ENCODE measurements around the gene TMEM45A. TPM values are rescaled to one million over a fixed set of nuclear protein-coding genes. Genes with fewer than 3 reads are reported as not detected.
"Not testable (repeated sequence)": the region's sequence is repeated elsewhere in the genome, so short reads cannot be mapped to it uniquely, and the experiment has no call there.

TMEM45A gene
- total and polyA plus RNA-seq, 4 donors = 16.7 to 31.3 (median 21.5) TPM

DNA sequence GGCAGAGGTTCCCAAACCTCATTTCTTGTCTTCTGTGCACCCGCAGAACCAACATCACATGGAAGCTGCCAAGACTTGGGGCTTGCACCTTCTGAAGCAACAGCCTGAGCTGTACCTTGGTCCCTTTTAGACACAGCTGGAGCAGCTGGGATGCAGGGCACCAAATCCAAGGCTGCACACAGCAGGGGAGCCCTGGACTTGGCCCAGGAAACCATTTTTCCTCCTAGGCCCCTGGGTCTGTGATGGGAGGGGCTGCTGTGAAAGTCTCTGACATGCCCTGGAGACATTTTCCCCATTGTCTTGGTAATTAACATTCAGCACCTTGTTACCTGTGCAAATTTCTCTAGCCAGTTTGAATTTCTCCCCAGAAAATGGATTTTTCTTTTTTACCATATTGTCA lies 33.6 kb upstream of the TMEM45A start:
- Histone ChIP-seq H3K36me3 (ENCODE audit: control insufficient read depth, insufficient read depth, low read length) (peaks cover 5% of the 10 kb centered on the region), H3K9me3 (ENCODE audit: control insufficient read depth, insufficient read depth, low read length) (no peaks in the 10 kb centered on the region), H3K27ac (ENCODE audit: low read depth, low read length) (no peak overlapping the region), H3K27me3 (ENCODE audit: control insufficient read depth, insufficient read depth, low read length) (no peaks in the 10 kb centered on the region), H3K4me3 (ENCODE audit: low read depth, low read length) (no peak overlapping the region), H3K4me1 (ENCODE audit: control insufficient read depth, insufficient read depth, low read length) (no peaks in the 10 kb centered on the region)
- 100% methylated on average over 1 of the region's 1 CpG for WGBS (ENCODE audit: insufficient coverage)
- DNase-seq (ENCODE audit: low read depth in 4 of 6, low spot score in 6 of 6) = no peak

DNA sequence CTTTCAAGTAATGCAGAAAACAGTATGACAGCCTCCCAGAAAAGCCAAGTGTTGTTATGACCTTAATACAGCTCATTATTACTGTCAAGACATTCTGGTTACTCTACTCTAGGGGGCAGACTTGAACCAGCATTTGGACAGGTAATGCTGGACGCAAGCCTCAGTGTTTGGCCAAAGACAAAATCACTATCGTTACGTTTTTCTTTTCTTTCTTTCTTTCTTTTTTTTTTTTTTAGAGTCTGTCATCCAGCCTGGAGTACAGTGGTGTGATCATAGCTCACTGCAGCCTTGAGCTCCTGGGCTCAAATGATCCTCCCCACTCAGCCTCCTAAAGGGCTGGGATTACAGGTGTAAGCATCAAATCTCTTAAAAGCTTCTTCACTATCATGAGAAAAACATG lies 29.4 kb upstream of the TMEM45A start:
- no CpG with 5 or more reads among the region's 3 CpGs for WGBS (ENCODE audit: insufficient coverage)
- DNase-seq (ENCODE audit: low read depth in 4 of 6, low spot score in 6 of 6) = peak; percentile 2 to 81 (median 21)
- no peak overlapping the region for H3K4me3 ChIP-seq (ENCODE audit: low read depth, low read length)

DNA sequence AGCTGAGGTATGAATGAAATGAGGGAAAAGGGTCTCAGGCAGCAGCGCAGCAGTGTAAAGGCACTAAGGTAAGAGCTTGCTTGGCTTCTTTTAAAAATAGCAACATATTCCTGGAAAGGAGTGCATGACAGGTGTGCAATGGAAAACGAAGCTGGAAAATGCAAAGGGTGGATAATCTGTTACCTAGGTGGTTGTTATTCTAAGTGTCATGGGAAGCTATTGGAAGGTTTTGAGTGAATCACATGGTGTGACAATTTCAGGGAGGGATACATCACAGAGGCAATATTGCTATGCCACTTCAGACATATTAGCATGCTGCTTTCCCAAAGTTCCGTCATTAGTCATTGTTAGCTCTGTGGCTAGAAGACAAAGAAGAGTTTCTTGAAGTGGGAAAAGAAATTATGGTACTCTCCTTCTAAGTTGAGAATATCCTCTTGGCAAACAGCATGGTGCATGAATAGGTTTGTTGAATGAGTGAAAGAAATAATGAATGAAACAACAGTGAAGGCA lies 28.7 kb upstream of the TMEM45A start:
- Histone ChIP-seq H3K27ac (ENCODE audit: low read depth, low read length) (no peak overlapping the region), H3K27me3 (ENCODE audit: control insufficient read depth, insufficient read depth, low read length) (no peaks in the 10 kb centered on the region), H3K9me3 (ENCODE audit: control insufficient read depth, insufficient read depth, low read length) (no peaks in the 10 kb centered on the region), H3K4me1 (ENCODE audit: control insufficient read depth, insufficient read depth, low read length) (no peaks in the 10 kb centered on the region), H3K4me3 (ENCODE audit: low read depth, low read length) (no peak overlapping the region), H3K36me3 (ENCODE audit: control insufficient read depth, insufficient read depth, low read length) (no peaks in the 10 kb centered on the region)
- WGBS (ENCODE audit: insufficient coverage) = 82% methylated on average over 3 of the region's 3 CpGs
- DNase-seq (ENCODE audit: low read depth in 4 of 6, low spot score in 6 of 6) = no peak

More for the DNA sequence above, 29.4 kb upstream of the TMEM45A start:
- no peaks in the 10 kb centered on the region for H3K27me3 ChIP-seq (ENCODE audit: control insufficient read depth, insufficient read depth, low read length)
- H3K27ac ChIP-seq (ENCODE audit: low read depth, low read length) = no peak overlapping the region
- no peaks in the 10 kb centered on the region for H3K36me3 ChIP-seq (ENCODE audit: control insufficient read depth, insufficient read depth, low read length)
- no peaks in the 10 kb centered on the region for H3K4me1 ChIP-seq (ENCODE audit: control insufficient read depth, insufficient read depth, low read length)
- no peaks in the 10 kb centered on the region for H3K9me3 ChIP-seq (ENCODE audit: control insufficient read depth, insufficient read depth, low read length)

DNA sequence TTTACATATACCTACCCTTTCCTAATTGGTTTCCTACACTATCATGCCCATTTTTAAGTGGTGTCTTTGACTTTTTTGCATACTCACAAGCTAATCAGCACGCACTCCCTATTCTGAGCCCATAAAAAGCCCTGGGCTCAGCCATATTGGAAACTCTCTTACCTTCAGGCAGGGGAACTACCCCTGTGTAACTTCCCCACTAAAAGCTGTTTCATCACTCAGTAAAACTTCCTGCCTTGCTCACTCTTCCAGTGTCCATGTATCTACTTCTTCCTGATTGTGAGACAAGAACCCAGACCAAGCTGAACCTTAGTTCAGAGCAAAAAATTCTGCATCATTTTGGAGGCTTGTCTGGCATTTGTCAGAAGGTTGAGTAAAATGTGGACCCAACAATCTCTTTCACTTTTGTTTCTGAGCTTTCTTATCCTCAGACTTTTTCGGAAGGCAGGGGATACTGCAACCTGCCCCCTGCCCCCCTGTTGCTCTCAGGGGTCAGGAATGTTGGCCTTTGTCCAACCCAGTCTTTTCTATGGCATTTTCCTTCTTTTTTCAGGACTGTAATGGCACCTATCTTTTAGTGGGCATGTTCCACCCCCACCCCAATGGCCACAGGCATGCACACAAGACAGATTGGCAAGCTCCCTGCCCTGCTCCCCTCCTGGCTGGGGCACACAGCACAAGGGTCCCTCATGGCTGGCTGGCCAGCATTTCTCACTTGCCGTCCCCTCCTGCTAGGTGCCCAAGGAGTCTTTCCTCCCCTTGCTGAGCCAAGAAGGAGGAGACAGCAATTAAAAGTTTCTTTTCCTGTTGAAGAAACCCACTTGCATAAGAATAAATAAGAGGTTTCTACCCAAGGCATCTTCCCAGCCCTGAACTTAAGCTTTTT lies 26.3 kb upstream of the TMEM45A start:
- Histone ChIP-seq H3K4me1 (ENCODE audit: control insufficient read depth, insufficient read depth, low read length) (no peaks in the 10 kb centered on the region), H3K27ac (ENCODE audit: low read depth, low read length) (no peak overlapping the region), H3K4me3 (ENCODE audit: low read depth, low read length) (no peak overlapping the region), H3K36me3 (ENCODE audit: control insufficient read depth, insufficient read depth, low read length) (no peaks in the 10 kb centered on the region), H3K27me3 (ENCODE audit: control insufficient read depth, insufficient read depth, low read length) (no peaks in the 10 kb centered on the region), H3K9me3 (ENCODE audit: control insufficient read depth, insufficient read depth, low read length) (peaks cover 2% of the 10 kb centered on the region)
- WGBS (ENCODE audit: insufficient coverage) = 81% methylated on average over 2 of the region's 3 CpGs
- no peak for DNase-seq (ENCODE audit: low read depth in 4 of 6, low spot score in 6 of 6)

DNA sequence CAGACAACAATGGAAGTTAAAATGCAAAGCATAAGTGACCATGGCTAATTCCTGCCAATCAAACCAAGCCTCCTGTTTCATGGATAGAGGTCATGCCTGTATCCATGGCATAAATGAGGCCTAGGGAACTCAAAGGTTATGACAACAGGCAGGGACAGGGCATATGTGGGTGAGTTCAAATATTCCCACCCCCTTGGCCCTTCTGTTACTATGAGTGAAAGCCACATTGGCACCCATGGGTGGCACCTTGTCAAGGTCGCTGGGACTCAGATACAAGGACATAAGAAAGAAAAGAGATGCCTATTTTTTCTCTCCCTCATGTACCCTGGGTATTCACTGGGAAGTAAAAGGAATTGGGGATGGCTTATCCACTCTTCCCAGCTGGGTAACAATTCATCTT lies 25.3 kb upstream of the TMEM45A start:
- Histone ChIP-seq H3K27me3 (ENCODE audit: control insufficient read depth, insufficient read depth, low read length) (no peaks in the 10 kb centered on the region), H3K36me3 (ENCODE audit: control insufficient read depth, insufficient read depth, low read length) (no peaks in the 10 kb centered on the region), H3K4me3 (ENCODE audit: low read depth, low read length) (no peak overlapping the region), H3K9me3 (ENCODE audit: control insufficient read depth, insufficient read depth, low read length) (peaks cover 2% of the 10 kb centered on the region), H3K4me1 (ENCODE audit: control insufficient read depth, insufficient read depth, low read length) (no peaks in the 10 kb centered on the region), H3K27ac (ENCODE audit: low read depth, low read length) (no peak overlapping the region)
- no CpG with 5 or more reads among the region's 1 CpG for whole genome bisulfite sequencing (ENCODE audit: insufficient coverage)
- no peak for DNase-seq (ENCODE audit: low read depth in 4 of 6, low spot score in 6 of 6)

DNA sequence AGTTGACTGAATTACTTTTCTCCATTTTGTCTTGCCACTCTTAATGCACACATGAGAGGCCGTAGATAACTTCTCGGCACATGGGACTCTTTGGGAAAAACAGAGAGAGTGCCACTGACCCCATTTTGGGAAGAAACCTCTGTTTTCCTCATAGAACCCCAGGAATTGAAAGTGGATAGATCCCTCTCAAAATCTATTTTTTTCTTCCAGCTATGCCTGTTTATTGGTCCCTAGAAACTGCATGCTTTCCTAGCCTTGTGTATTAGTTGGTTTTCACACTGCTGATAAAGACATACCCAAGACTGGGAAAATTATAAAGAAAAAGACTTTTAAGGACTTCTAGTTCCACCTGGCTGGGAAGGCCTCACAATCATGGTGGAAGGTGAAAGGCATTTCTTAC lies 23.7 kb upstream of the TMEM45A start:
- Histone ChIP-seq H3K27ac (ENCODE audit: low read depth, low read length) (no peak overlapping the region), H3K4me3 (ENCODE audit: low read depth, low read length) (no peak overlapping the region), H3K36me3 (ENCODE audit: control insufficient read depth, insufficient read depth, low read length) (no peaks in the 10 kb centered on the region), H3K9me3 (ENCODE audit: control insufficient read depth, insufficient read depth, low read length) (peaks cover 2% of the 10 kb centered on the region), H3K27me3 (ENCODE audit: control insufficient read depth, insufficient read depth, low read length) (no peaks in the 10 kb centered on the region), H3K4me1 (ENCODE audit: control insufficient read depth, insufficient read depth, low read length) (no peaks in the 10 kb centered on the region)
- no peak for DNase-seq (ENCODE audit: low read depth in 4 of 6, low spot score in 6 of 6)
- WGBS (ENCODE audit: insufficient coverage) = 80% methylated on average over 2 of the region's 2 CpGs

DNA sequence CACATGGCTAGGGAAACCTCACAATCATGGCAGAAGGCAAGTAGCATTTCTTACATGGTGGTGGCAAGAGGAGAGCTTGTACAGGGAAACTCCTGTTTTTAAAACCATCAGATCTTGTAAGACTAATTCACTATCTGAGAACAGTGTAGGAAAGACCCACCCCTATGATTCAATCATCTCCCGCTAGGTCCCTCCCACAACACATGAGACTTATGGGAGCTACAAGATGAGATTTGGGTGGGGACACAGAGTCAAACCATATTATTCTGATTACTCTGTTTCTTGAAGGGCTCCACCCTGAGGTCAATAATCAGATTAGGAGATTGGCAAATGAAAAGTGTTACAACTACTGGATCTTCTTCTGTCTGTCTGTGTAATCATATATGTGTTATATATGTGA lies 21.5 kb upstream of the TMEM45A start:
- Histone ChIP-seq H3K4me3 (ENCODE audit: low read depth, low read length) (no peak overlapping the region), H3K9me3 (ENCODE audit: control insufficient read depth, insufficient read depth, low read length) (peaks cover 2% of the 10 kb centered on the region), H3K4me1 (ENCODE audit: control insufficient read depth, insufficient read depth, low read length) (no peaks in the 10 kb centered on the region), H3K36me3 (ENCODE audit: control insufficient read depth, insufficient read depth, low read length) (no peaks in the 10 kb centered on the region), H3K27ac (ENCODE audit: low read depth, low read length) (no peak overlapping the region), H3K27me3 (ENCODE audit: control insufficient read depth, insufficient read depth, low read length) (no peaks in the 10 kb centered on the region)
- no peak for DNase-seq (ENCODE audit: low read depth in 4 of 6, low spot score in 6 of 6)
- no CpG with 5 or more reads among the region's 1 CpG for WGBS (ENCODE audit: insufficient coverage)

DNA sequence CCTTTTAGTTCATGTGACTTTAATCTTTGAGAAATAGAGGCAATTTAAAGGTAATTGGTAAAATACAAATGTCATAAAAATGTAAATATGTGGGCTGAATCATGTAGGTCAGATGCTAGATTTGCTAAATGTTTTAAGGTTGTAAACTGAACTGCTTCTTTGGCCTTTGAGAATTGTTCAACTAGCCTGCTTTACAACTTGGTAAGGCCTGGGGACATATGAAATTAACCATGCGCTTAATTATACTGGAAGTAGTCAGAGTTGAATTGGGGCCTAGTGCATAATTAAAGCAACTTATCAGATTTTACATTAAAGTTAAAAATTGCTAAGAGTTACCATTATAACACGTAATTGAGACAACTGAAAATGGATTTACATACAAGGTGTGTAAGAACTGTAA lies 21.0 kb upstream of the TMEM45A start:
- DNase-seq (ENCODE audit: low read depth in 4 of 6, low spot score in 6 of 6) = peak in 1 of 6 donors; percentile 59
- H3K27ac ChIP-seq (ENCODE audit: low read depth, low read length) = no peak overlapping the region
- peaks cover 2% of the 10 kb centered on the region for H3K9me3 ChIP-seq (ENCODE audit: control insufficient read depth, insufficient read depth, low read length)
- no peaks in the 10 kb centered on the region for H3K4me1 ChIP-seq (ENCODE audit: control insufficient read depth, insufficient read depth, low read length)
- 100% methylated on average over 1 of the region's 2 CpGs for WGBS (ENCODE audit: insufficient coverage)
- H3K36me3 ChIP-seq (ENCODE audit: control insufficient read depth, insufficient read depth, low read length) = no peaks in the 10 kb centered on the region
- H3K27me3 ChIP-seq (ENCODE audit: control insufficient read depth, insufficient read depth, low read length) = no peaks in the 10 kb centered on the region
- no peak overlapping the region for H3K4me3 ChIP-seq (ENCODE audit: low read depth, low read length)

DNA sequence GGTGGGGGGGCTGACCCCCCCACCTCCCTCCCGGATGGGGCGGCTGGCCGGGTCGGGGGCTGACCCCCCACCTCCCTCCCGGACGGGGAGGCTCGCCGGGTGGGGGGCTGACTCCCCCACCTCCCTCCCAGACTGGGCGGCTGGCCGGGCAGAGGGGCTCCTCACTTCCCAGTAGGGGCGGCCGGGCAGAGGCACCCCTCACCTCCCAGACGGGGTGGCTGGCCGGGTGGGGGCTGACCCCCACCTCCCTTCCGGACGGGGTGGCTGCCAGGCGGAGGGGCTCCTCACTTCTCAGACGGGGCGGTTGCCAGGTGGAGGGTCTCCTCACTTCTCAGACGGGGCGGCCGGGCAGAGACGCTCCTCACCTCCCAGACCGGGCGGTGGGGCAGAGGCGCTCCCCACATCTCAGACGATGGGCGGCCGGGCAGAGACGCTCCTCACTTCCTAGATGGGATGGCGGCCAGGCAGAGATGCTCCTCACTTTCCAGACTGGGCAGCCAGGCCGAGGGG lies 14.5 kb upstream of the TMEM45A start:
- not testable (repeated sequence) for H3K27me3 ChIP-seq (ENCODE audit: control insufficient read depth, insufficient read depth, low read length); H3K9me3 ChIP-seq (ENCODE audit: control insufficient read depth, insufficient read depth, low read length); DNase-seq (ENCODE audit: low read depth in 4 of 6, low spot score in 6 of 6); H3K36me3 ChIP-seq (ENCODE audit: control insufficient read depth, insufficient read depth, low read length); H3K4me3 ChIP-seq (ENCODE audit: low read depth, low read length); H3K4me1 ChIP-seq (ENCODE audit: control insufficient read depth, insufficient read depth, low read length); H3K27ac ChIP-seq (ENCODE audit: low read depth, low read length)
- WGBS (ENCODE audit: insufficient coverage) = 98% methylated on average over 22 of the region's 32 CpGs

DNA sequence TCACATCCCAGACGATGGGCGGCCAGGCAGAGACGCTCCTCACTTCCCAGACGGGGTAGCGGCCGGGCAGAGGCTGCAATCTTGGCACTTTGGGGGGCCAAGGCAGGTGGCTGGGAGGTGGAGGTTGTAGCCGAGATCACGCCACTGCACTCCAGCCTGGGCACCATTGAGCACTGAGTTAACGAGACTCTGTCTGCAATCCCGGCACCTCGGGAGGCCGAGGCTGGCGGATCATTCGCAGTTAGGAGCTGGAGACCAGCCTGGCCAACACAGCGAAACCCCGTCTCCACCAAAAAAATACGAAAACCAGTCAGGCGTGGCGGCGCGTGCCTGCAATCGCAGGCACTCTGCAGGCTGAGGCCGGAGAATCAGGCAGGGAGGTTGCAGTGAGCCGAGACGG lies 13.9 kb upstream of the TMEM45A start:
- H3K27ac ChIP-seq (ENCODE audit: low read depth, low read length); H3K36me3 ChIP-seq (ENCODE audit: control insufficient read depth, insufficient read depth, low read length); H3K27me3 ChIP-seq (ENCODE audit: control insufficient read depth, insufficient read depth, low read length); DNase-seq (ENCODE audit: low read depth in 4 of 6, low spot score in 6 of 6); H3K4me1 ChIP-seq (ENCODE audit: control insufficient read depth, insufficient read depth, low read length); H3K4me3 ChIP-seq (ENCODE audit: low read depth, low read length); H3K9me3 ChIP-seq (ENCODE audit: control insufficient read depth, insufficient read depth, low read length): not testable (repeated sequence)
- WGBS (ENCODE audit: insufficient coverage) = 98% methylated on average over 6 of the region's 25 CpGs

Measured in spinal cord (tissue), 10 donors.